ENCODE results near the gene HEPACAM2. TPM values are rescaled to one million over a fixed set of nuclear protein-coding genes. Genes with fewer than 3 reads are reported as not detected.

Gene HEPACAM2
- total and polyA plus RNA-seq, 2 donors (not counting 3 experiments of a cell fraction or from before 2014, with no cell fraction given), result not detected

GRCh38 chr7:93160410-93160809 is 65.9 kb downstream of the HEPACAM2 start:
- Histone ChIP-seq H3K27ac (ENCODE audit: insufficient read depth, low read depth, low read length) (no peak overlapping the region), H4K20me1 (replicated peaks; ENCODE audit: control insufficient read depth, extremely low read depth, insufficient read depth, low read length) (no peaks in the 10 kb centered on the region), H3K4me2 (ENCODE audit: insufficient read depth, low read length) (no peak overlapping the region), H3K9me1 (replicated peaks; ENCODE audit: control insufficient read depth, extremely low read depth, insufficient read depth, low read length) (no peaks in the 10 kb centered on the region), H2AFZ (ENCODE audit: low read depth, low read length) (no peak overlapping the region), H3K4me3 (replicated peaks in 1 of 3; ENCODE audit: insufficient read depth in 1 of 3, low read depth in 1 of 3, low read length in 3 of 3) (no peak overlapping the region), H3K79me2 (ENCODE audit: control insufficient read depth, insufficient read depth, low read length) (no peaks in the 10 kb centered on the region), H3K36me3 (ENCODE audit: control insufficient read depth in 2 of 2, extremely low read depth in 1 of 2, insufficient read depth in 2 of 2, low read length in 2 of 2) (no peaks in the 10 kb centered on the region), H3K27me3 (ENCODE audit: control insufficient read depth in 2 of 2, insufficient read depth in 2 of 2, low read length in 2 of 2) (peaks cover 0 to 5% of the 10 kb centered on the region in 2 experiments), H3K4me1 (ENCODE audit: control insufficient read depth, extremely low read depth, insufficient read depth, low read length) (no peaks in the 10 kb centered on the region), H3K9ac (replicated peaks; ENCODE audit: extremely low read depth, insufficient read depth, low read length) (no peak overlapping the region), H3K9me3 (replicated peaks; ENCODE audit: control insufficient read depth, insufficient read depth, low read length) (no peaks in the 10 kb centered on the region)
- dilution Hi-C loops (cut with MboI; ENCODE audit: extremely low pct_ligation_motif_present, low sequenced_read_pairs) (no loop called here), intact Hi-C loops (cut with micrococcal nuclease) (no loop called here)
- ChIA-PET POLR2A (no interaction called here), CTCF (no interaction called here)
- FAIRE-seq (no peak), DNase-seq (ENCODE audit: low read depth, low spot score) (no peak)
- no TSS peak for BruUV-seq (replicated peaks)
- TF ChIP-seq FOS (IDR thresholded peaks at IDR 0.05; ENCODE audit: borderline replicate concordance, insufficient read depth, low read length), result no peak
- TF ChIP-seq GATA2 (IDR thresholded peaks at IDR 0.05; ENCODE audit: insufficient read depth, insufficient read length, low read depth, low read length), result no peak
- no peak for TF ChIP-seq MYC (IDR thresholded peaks at IDR 0.05; ENCODE audit: low read depth, low read length)
- no peak for TF ChIP-seq CTCF (IDR thresholded peaks at IDR 0.05; ENCODE audit: extremely low read depth in 1 of 2, insufficient read depth in 1 of 2, low read depth in 1 of 2, low read length in 2 of 2)
- no peak for TF ChIP-seq MAX (IDR thresholded peaks at IDR 0.05; ENCODE audit: insufficient read depth, insufficient read length)
- no peak for TF ChIP-seq POLR2AphosphoS5 (IDR thresholded peaks at IDR 0.05; ENCODE audit: insufficient read depth, low read depth, low read length)
- TF ChIP-seq POLR2A (IDR thresholded peaks at IDR 0.05; ENCODE audit: low read depth, low read length), result no peak
- no peak for TF ChIP-seq JUN (IDR thresholded peaks at IDR 0.05; ENCODE audit: borderline replicate concordance, insufficient read depth, insufficient read length, low read depth)
- no peak for TF ChIP-seq EZH2 (IDR thresholded peaks at IDR 0.05; ENCODE audit: borderline replicate concordance, low read depth, low read length, severe bottlenecking)

Measured in endothelial cell of umbilical vein (primary cell).